Esophagus muscularis mucosa (tissue), 4 donors: ENCODE results near the gene CMYA5. TPM values are rescaled to one million over a fixed set of nuclear protein-coding genes. Genes with fewer than 3 reads are reported as not detected.

Source experiments
- DNase-seq: peaks from one replicate; pipeline ENCODE4 v3.0.0-alpha.2; 2017; ENCODE audit errors: extremely low spot score
- H3K27ac ChIP-seq, 4 donors: fragments of 200-600 bp; sonication (generic); replicated peaks in 1 of 4; 1 replicate in 3 of 4; 2 replicates in 1 of 4; pipeline ENCODE4 v1.5.1; 2016 to 2019; ENCODE audit warnings: mild to moderate bottlenecking in 1 of 4
- H3K27me3 ChIP-seq, 4 donors: fragments of 200-600 bp; sonication (generic); one replicate each; pipeline versions ENCODE4 v1.5.1 to v1.6.0; 2016 to 2019
- H3K36me3 ChIP-seq, 4 donors: fragments of 200-600 bp; sonication (generic); one replicate each; pipeline ENCODE4 v1.5.1; 2016 to 2019
- H3K4me1 ChIP-seq, 4 donors: fragments of 200-600 bp; sonication (generic); one replicate each; pipeline ENCODE4 v1.5.1; 2016 to 2019
- H3K4me3 ChIP-seq, 4 donors: fragments of 200-600 bp; sonication (generic); 1 replicate in 2 of 4; 2 replicates in 2 of 4; pipeline ENCODE4 v1.5.1; 2016 to 2019; ENCODE audit warnings: mild to moderate bottlenecking in 4 of 4, moderate library complexity in 1 of 4
- H3K9me3 ChIP-seq, 4 donors: fragments of 200-600 bp; sonication (generic); 1 replicate in 3 of 4; 2 replicates in 1 of 4; pipeline ENCODE4 v1.5.1; 2016 to 2019
- CTCF ChIP-seq, 3 experiments: fragments of 200-600 bp in 2 of 3; fragments of 450-650 bp in 1 of 3; sonication (generic) in 2 of 3; IDR thresholded peaks; one replicate each; pipeline ENCODE4 v1.5.1; 2017 to 2019; ENCODE audit warnings: antibody characterized with exemption in 3 of 3, mild to moderate bottlenecking in 2 of 3, moderate library complexity in 1 of 3
- EP300 ChIP-seq: sonication (generic); formaldehyde crosslinking; IDR thresholded peaks from one replicate; pipeline ENCODE4 v1.6.1; 2017; ENCODE audit warnings: antibody characterized with exemption
- POLR2A ChIP-seq: fragments of 450-650 bp; IDR thresholded peaks from one replicate; pipeline ENCODE4 v1.6.1; 2017; ENCODE audit warnings: antibody characterized with exemption, moderate library complexity, mild to moderate bottlenecking, low read depth
- POLR2AphosphoS5 ChIP-seq, 2 donors: sonication (generic); formaldehyde crosslinking; IDR thresholded peaks; one replicate each; pipeline ENCODE4 v1.6.1; 2017; ENCODE audit warnings: antibody characterized with exemption in 2 of 2
- WGBS: methylation state at CpG from one replicate; pipeline ENCODE4 v1.1.5; 2018; 5-methylcytosine and 5-hydroxymethylcytosine counted together
- intact Hi-C: fragments of 100-400 bp; cut with DNase I; formaldehyde crosslinking; loops from one replicate; pipeline ENCODE4 v1.15.1; 2023
- total RNA-seq, 4 donors: library from RNA; depleted of rRNA; stranded (reverse); fragments of >200 nt; gene quantifications; one replicate each; pipeline versions ENCODE4 v1.1.0 to v1.2.1, GENCODE V29; 2016

CMYA5 gene
- total RNA-seq, 4 donors from 2014 or later = 4.2 to 8.4 (median 4.9) TPM

- TF ChIP-seq POLR2A = no peak
- no peak for TF ChIP-seq POLR2AphosphoS5 (IDR thresholded peaks at IDR 0.05)
- TF ChIP-seq CTCF (IDR thresholded peaks at IDR 0.05) = no peak
- TF ChIP-seq EP300 = no peak
- intact Hi-C loops = no loop called here
Measured at GRCh38 chr5:79731775-79732174, 42.1 kb downstream of the CMYA5 start.

GRCh38 chr5:79736528-79737514, 47.2 kb downstream of the CMYA5 start:
- WGBS = 77% methylated on average over 14 of the region's 14 CpGs
- Histone ChIP-seq H3K27me3 (no peaks in the 10 kb centered on the region), H3K9me3 (no peaks in the 10 kb centered on the region), H3K27ac (no peak overlapping the region), H3K4me3 (no peak overlapping the region), H3K36me3 (peaks cover 0 to 25% (median 0%) of the 10 kb centered on the region in 4 donors), H3K4me1 (no peaks in the 10 kb centered on the region)
- DNase-seq = no peak
- TF ChIP-seq POLR2AphosphoS5 (IDR thresholded peaks at IDR 0.05) = no peak
- TF ChIP-seq CTCF (IDR thresholded peaks at IDR 0.05) = no peak
- TF ChIP-seq EP300 = no peak
- TF ChIP-seq POLR2A = no peak
- intact Hi-C loops = no loop called here

More at GRCh38 chr5:79731775-79732174, 42.1 kb downstream of the CMYA5 start:
- no peak overlapping the region for H3K27ac ChIP-seq
- no peak for DNase-seq
- peaks cover 0 to 33% (median 0%) of the 10 kb centered on the region in 4 donors for H3K36me3 ChIP-seq
- no peak overlapping the region for H3K4me3 ChIP-seq
- H3K9me3 ChIP-seq = no peaks in the 10 kb centered on the region
- no peaks in the 10 kb centered on the region for H3K4me1 ChIP-seq
- no peaks in the 10 kb centered on the region for H3K27me3 ChIP-seq
- WGBS = 88% methylated on average over 2 of the region's 2 CpGs

GRCh38 chr5:79738349-79738748, 48.7 kb downstream of the CMYA5 start:
- Histone ChIP-seq H3K4me1 (no peaks in the 10 kb centered on the region), H3K27ac (no peak overlapping the region), H3K4me3 (no peak overlapping the region), H3K9me3 (no peaks in the 10 kb centered on the region), H3K36me3 (peaks cover 0 to 16% (median 0%) of the 10 kb centered on the region in 4 donors), H3K27me3 (no peaks in the 10 kb centered on the region)
- 85% methylated on average over 5 of the region's 5 CpGs for WGBS
- no peak for DNase-seq
- intact Hi-C loops = no loop called here
- TF ChIP-seq CTCF (IDR thresholded peaks at IDR 0.05) (no peak), EP300 (no peak), POLR2A (no peak), POLR2AphosphoS5 (IDR thresholded peaks at IDR 0.05) (no peak)

- H3K27me3 ChIP-seq = no peaks in the 10 kb centered on the region
- no peak overlapping the region for H3K27ac ChIP-seq
- intact Hi-C loops = no loop called here
- no peaks in the 10 kb centered on the region for H3K4me1 ChIP-seq
- TF ChIP-seq CTCF (IDR thresholded peaks at IDR 0.05) = no peak
- TF ChIP-seq POLR2AphosphoS5 (IDR thresholded peaks at IDR 0.05) = no peak
- no peak for TF ChIP-seq POLR2A
- no peak for TF ChIP-seq EP300
- WGBS = 97% methylated on average over 3 of the region's 3 CpGs
- no peaks in the 10 kb centered on the region for H3K9me3 ChIP-seq
- H3K36me3 ChIP-seq = peaks cover 5 to 38% (median 9%) of the 10 kb centered on the region in 4 donors
- H3K4me3 ChIP-seq = no peak overlapping the region
- no peak for DNase-seq
Measured at GRCh38 chr5:79742549-79743136, 53.0 kb downstream of the CMYA5 start.
